ENCODE measurements around the gene ZNF311. TPM values are rescaled to one million over a fixed set of nuclear protein-coding genes. Genes with fewer than 3 reads are reported as not detected.

Gene ZNF311
- total RNA-seq, 1 donor from 2014 or later, result 0.36 TPM

DNA sequence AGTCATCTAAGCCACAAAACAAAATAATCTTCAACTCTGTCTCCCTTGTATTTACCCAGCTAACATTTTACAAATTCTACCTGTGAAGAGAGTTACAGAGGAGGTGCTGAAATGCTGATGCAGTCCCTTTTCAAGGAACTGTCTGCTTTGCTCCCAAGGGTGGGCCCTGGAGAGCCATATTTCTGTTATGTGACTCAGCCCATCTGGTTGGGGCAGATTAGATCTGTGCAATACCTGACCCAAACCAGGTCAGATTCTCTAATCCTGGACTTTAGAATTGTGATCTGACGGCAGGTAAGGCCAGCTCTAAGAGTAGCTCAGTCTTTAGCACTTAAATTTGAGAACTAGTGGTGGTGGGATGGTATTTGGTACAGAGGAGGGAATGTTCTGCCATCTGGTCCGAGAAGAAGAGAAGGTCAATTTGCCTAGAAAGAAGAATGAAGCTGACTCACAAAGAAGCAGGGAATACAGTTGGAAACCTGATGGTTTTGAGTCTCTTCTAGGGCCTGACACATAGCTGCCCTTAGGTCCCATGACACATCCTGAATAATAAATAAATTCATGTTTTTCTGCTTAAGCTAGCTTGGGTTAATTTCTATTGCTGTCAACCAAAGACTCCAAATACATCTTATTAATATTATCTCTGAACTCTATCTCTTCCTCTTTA, 8.1 kb downstream of the ZNF311 start:
- peaks cover 24% of the 10 kb centered on the region for H3K27me3 ChIP-seq (ENCODE audit: low read depth)
- TF ChIP-seq, protein P1, sequence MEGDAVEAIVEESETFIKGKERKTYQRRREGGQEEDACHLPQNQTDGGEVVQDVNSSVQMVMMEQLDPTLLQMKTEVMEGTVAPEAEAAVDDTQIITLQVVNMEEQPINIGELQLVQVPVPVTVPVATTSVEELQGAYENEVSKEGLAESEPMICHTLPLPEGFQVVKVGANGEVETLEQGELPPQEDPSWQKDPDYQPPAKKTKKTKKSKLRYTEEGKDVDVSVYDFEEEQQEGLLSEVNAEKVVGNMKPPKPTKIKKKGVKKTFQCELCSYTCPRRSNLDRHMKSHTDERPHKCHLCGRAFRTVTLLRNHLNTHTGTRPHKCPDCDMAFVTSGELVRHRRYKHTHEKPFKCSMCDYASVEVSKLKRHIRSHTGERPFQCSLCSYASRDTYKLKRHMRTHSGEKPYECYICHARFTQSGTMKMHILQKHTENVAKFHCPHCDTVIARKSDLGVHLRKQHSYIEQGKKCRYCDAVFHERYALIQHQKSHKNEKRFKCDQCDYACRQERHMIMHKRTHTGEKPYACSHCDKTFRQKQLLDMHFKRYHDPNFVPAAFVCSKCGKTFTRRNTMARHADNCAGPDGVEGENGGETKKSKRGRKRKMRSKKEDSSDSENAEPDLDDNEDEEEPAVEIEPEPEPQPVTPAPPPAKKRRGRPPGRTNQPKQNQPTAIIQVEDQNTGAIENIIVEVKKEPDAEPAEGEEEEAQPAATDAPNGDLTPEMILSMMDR (IDR thresholded peaks at IDR 0.05; ENCODE audit: borderline replicate concordance), result no peak
- H3K4me3 ChIP-seq, result no peak overlapping the region
- DNase-seq, result no peak
- no peaks in the 10 kb centered on the region for H3K4me1 ChIP-seq
- intact Hi-C loops (cut with micrococcal nuclease), result no loop called here
- no peak overlapping the region for H3K27ac ChIP-seq (replicated peaks)
- H3K36me3 ChIP-seq, result no peaks in the 10 kb centered on the region
- peaks cover 8% of the 10 kb centered on the region for H3K9me3 ChIP-seq (replicated peaks)

DNA sequence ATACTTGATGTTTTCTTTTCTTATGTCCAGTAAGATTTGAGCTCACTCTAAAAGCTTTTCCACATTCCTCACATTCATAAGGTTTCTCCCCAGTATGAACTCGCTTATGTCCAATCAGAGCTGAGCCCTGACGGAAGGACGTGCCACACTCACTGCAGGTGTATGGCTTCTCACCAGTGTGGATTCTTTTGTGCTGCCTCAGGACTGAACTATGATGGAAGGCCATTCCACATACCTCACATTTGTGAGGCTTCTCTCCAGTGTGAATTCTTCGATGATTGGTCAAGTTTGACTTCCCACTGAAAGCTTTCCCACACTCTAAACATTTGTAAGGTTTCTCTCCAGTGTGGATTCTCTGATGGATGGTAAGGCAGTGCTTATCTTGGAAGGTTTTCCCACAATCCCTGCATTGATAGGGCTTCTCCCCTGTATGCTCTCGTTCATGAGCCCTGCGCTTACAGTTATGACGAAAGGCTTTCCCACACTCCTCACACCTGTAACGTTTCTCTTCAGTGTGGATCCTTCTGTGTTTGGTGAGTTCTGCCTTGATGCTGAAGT, 9.9 kb downstream of the ZNF311 start:
- Histone ChIP-seq H3K4me1 (no peaks in the 10 kb centered on the region), H3K27me3 (ENCODE audit: low read depth) (peaks cover 29% of the 10 kb centered on the region), H3K4me3 (no peak overlapping the region), H3K36me3 (no peaks in the 10 kb centered on the region), H3K9me3 (replicated peaks) (peaks cover 8% of the 10 kb centered on the region), H3K27ac (replicated peaks) (no peak overlapping the region)
- TF ChIP-seq, protein P1 (IDR thresholded peaks at IDR 0.05; ENCODE audit: borderline replicate concordance), result no peak
- intact Hi-C loops (cut with micrococcal nuclease), result no loop called here
- no peak for DNase-seq

DNA sequence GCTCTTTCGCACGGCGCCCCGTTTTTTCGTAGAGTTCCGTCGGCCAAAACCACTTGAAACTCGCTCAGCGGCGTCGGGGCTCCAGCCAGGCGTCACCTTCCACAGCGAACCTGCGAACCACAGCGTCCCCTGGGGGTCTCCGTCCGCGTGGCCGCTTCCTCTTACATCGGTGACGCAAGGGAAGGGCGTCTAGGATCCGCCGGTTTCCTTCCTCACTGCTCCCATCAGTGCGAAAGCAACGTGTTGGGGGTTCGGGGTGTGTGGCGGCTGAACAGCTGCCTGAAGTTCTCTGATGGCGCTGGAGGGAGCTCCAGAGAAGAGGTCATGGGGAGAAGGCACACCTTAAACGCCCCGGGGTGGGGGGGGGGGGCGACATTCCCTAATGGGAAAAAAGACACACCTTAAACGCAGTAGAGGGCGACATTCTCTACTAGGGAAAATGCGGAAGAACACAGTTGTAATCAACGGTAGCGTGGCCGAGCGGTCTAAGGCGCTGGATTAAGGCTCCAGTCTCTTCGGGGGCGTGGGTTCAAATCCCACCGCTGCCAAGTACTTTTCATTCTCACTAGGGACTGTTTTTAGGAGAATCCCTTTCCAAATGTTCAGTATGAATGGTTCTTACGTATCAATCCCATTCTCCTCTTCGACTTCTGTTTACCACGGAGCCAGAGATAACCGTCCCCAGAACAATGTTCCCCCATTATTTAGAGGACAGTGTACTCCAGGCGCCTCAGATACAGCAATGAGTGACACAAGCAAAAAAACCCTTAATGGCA, 16.4 kb downstream of the ZNF311 start:
- Histone ChIP-seq H3K9me3 (replicated peaks) (peaks cover 3% of the 10 kb centered on the region), H3K4me3 (peak overlapping the region; percentile 52), H3K36me3 (no peaks in the 10 kb centered on the region), H3K27ac (replicated peaks) (no peak overlapping the region), H3K27me3 (ENCODE audit: low read depth) (peaks cover 39% of the 10 kb centered on the region), H3K4me1 (peaks cover 12% of the 10 kb centered on the region)
- intact Hi-C loops (cut with micrococcal nuclease), result no loop called here
- TF ChIP-seq, protein P1 (IDR thresholded peaks at IDR 0.05; ENCODE audit: borderline replicate concordance), result peak; percentile 38
- DNase-seq, result peak; percentile 36

DNA sequence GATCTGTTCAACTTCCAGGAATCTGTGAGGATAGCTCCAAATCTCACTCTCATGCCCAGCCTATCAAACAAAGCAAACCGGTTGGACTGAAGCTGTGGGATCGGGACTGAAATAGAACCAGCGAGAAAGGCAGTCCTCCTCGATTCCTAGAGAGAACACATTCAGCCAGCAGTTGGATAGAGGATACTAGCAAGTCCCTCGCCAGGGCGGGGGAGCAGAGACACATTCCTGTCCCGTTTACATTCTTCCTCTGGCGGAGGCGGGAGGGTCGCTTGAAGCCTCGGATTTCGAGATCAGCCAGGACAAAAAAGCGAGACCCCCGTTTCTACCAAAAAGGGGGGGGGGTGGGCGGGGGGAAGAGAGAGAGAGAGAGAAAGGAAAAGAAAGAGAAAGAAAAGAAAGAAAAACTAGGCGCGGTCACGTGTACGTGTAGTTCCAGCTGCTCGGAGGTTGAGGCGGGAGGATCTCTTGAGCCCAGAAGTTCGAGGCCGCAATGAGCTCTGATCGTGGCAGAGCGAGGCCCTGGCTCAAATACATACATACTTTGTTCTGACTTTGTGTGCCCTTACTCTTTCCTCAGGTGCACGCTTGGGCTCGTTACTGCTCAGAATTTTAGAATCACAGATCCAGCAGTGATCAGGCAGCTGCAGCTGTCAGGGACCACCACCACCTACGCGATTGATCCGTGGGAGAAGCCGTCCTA, 19.5 kb downstream of the ZNF311 start:
- H3K36me3 ChIP-seq, result no peaks in the 10 kb centered on the region
- intact Hi-C loops (cut with micrococcal nuclease), result no loop called here
- peaks cover 3% of the 10 kb centered on the region for H3K9me3 ChIP-seq (replicated peaks)
- H3K27ac ChIP-seq (replicated peaks), result peak overlapping the region; percentile 81
- DNase-seq, result peak; percentile 71
- H3K4me3 ChIP-seq, result peak overlapping the region; percentile 72
- TF ChIP-seq, protein P1 (IDR thresholded peaks at IDR 0.05; ENCODE audit: borderline replicate concordance), result no peak
- H3K4me1 ChIP-seq, result peaks cover 28% of the 10 kb centered on the region
- H3K27me3 ChIP-seq (ENCODE audit: low read depth), result peaks cover 18% of the 10 kb centered on the region

DNA sequence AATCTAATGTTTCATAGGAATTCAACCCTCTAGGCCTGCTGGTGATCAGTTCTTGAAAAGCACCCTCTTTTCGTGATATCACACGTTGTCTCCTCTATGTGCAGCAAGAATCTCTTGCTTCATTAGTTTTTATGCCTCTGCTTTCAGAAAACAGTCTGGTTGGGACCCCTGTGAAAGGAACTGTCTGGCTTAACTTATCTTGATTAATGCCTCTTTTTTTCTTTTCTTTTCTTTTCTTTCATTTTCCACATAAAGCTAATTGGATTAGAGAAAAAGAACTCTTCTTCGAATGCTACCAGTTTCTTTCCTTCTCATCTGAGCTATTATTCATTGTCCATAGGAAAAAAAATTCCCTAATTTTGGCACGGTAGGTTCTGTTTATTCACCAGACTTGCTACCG, 21.3 kb downstream of the ZNF311 start:
- Histone ChIP-seq H3K27ac (replicated peaks) (no peak overlapping the region), H3K27me3 (ENCODE audit: low read depth) (peaks cover 9% of the 10 kb centered on the region), H3K4me1 (peaks cover 30% of the 10 kb centered on the region), H3K9me3 (replicated peaks) (peaks cover 3% of the 10 kb centered on the region), H3K36me3 (no peaks in the 10 kb centered on the region), H3K4me3 (no peak overlapping the region)
- intact Hi-C loops (cut with micrococcal nuclease), result loop anchor here (5.0 kb wide), 1 partner anchor 42 kb away; no protein-coding TSS in a partner anchor
- TF ChIP-seq, protein P1 (IDR thresholded peaks at IDR 0.05; ENCODE audit: borderline replicate concordance), result no peak
- DNase-seq, result no peak
